ENCODE results near the gene FILIP1L. TPM values are rescaled to one million over a fixed set of nuclear protein-coding genes. Genes with fewer than 3 reads are reported as not detected.
"Not testable (repeated sequence)": the region's sequence is repeated elsewhere in the genome, so short reads cannot be mapped to it uniquely, and the experiment has no call there.

Gene FILIP1L
- total RNA-seq, 1 donor = 213 TPM

DNA sequence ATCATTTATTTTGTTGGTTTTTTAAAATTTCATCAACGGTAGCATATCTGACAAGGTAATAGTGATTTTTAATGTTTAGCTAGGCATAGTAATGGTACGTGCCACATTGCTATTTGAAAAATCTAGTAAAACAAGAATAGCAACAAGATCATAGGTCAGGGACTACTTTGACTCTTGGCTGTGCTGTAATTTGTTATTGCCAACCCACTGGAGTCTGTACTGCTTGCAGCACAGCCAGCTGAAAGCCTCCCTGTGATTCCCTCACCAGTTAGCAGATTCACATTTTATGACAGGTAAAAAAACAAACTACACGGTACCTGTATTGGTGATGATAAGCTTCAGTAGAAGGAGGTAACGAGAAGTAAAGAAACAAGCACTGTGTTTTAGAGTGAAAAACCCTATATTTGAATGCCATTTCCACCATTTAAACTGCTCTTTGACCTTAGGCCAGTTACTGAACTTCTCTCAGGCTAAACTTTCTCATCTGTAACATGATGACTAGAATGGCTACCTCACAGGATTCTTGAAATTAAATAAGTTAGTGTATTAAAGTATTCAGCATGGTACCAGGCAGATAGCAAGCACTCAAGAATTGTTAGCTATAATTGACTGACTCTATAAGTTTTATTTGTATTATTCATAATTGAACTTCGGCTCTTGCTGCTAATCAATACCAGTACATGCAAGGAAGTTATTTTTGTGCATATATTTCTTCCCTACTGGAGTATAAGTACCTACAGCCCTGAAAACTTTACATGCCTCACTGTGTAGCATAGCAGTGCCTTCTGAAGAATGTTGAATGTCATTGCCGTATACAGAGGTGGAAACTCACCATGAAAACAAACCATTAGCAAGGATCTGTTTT is 16.1 kb downstream of the FILIP1L start:
- TF ChIP-seq, protein P1, sequence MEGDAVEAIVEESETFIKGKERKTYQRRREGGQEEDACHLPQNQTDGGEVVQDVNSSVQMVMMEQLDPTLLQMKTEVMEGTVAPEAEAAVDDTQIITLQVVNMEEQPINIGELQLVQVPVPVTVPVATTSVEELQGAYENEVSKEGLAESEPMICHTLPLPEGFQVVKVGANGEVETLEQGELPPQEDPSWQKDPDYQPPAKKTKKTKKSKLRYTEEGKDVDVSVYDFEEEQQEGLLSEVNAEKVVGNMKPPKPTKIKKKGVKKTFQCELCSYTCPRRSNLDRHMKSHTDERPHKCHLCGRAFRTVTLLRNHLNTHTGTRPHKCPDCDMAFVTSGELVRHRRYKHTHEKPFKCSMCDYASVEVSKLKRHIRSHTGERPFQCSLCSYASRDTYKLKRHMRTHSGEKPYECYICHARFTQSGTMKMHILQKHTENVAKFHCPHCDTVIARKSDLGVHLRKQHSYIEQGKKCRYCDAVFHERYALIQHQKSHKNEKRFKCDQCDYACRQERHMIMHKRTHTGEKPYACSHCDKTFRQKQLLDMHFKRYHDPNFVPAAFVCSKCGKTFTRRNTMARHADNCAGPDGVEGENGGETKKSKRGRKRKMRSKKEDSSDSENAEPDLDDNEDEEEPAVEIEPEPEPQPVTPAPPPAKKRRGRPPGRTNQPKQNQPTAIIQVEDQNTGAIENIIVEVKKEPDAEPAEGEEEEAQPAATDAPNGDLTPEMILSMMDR (IDR thresholded peaks at IDR 0.05; ENCODE audit: insufficient read depth, low read depth, low read length) = no peak
- no peak overlapping the region for H3K4me3 ChIP-seq (ENCODE audit: low read depth, low read length)
- no peak for DNase-seq (ENCODE audit: low read depth)

DNA sequence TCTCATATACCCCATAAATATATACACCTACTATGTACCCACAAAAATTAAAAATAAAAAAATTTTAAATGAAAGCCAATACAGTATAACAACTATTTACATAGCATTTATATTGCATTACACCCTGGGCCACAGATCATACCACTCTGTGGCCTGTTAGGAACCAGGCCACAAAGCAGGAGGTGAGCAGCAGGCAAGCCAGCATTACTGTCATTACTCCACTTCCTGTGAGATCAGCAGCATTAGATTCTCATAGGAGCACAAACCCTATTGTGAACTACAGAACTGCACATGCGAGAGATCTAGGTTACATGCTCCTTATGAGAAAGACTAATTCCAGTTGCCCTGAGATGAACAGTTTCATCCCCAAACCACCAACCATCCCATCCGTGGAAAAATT is 17.4 kb downstream of the FILIP1L start:
- TF ChIP-seq, protein P1 (IDR thresholded peaks at IDR 0.05; ENCODE audit: insufficient read depth, low read depth, low read length) = no peak
- DNase-seq (ENCODE audit: low read depth) = no peak
- no peak overlapping the region for H3K4me3 ChIP-seq (ENCODE audit: low read depth, low read length)

GRCh38 chr3:100096286-100096685 is 18.0 kb downstream of the FILIP1L start:
- DNase-seq (ENCODE audit: low read depth) = peak; percentile 56
- H3K4me3 ChIP-seq (ENCODE audit: low read depth, low read length) = not testable (repeated sequence)

GRCh38 chr3:100093831-100094230 is 20.5 kb downstream of the FILIP1L start:
- H3K4me3 ChIP-seq (ENCODE audit: low read depth, low read length) = no peak overlapping the region
- TF ChIP-seq, protein P1 (IDR thresholded peaks at IDR 0.05; ENCODE audit: insufficient read depth, low read depth, low read length) = no peak
- DNase-seq (ENCODE audit: low read depth) = no peak

- DNase-seq (ENCODE audit: low read depth) = no peak
- TF ChIP-seq, protein P1 (IDR thresholded peaks at IDR 0.05; ENCODE audit: insufficient read depth, low read depth, low read length) = no peak
- H3K4me3 ChIP-seq (ENCODE audit: low read depth, low read length) = no peak overlapping the region
Measured at GRCh38 chr3:100090669-100091005, 23.7 kb downstream of the FILIP1L start.

DNA sequence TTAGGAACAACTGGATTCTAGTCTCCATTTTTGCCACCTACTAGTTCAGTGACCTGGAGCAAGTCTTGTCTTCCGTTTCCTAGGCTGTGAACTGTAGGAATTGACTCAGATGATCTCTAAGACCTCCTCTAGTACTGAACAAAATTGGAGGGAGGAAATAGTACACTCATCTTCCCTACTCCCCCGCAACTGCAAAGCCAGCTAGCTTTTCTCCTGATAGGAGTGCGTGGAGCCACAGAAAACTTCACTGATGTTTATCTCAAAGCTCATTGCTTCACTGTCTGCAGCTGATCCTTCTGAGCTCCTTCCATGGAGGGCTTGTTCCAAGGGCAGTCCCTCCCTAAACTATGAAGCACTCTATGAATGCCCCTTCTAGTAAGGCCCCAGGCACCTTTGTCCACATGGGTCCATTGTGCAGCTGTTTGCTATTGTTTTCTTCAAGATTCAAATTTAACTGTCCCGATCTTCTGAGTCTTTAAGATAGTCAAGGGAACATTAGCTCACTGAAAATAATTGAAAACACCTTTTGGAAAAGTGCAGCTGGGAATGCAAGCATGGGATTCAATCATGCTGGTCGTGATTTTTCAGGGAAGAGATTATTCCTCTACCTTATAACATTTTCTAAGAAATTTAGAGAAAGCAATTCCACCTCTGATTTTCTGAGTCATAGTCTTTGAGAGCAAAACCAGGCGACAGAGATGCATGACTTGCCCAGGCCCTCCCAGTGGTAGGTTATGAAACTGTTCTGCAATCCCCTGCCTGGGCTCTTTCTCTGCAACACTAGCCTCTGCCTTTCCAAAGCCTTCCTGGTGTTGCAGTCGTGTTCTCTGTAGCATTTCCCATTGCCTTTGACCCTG is 24.3 kb downstream of the FILIP1L start:
- TF ChIP-seq, protein P1 (IDR thresholded peaks at IDR 0.05; ENCODE audit: insufficient read depth, low read depth, low read length) = peak; percentile 76
- H3K4me3 ChIP-seq (ENCODE audit: low read depth, low read length) = no peak overlapping the region
- DNase-seq (ENCODE audit: low read depth) = peak; percentile 82

DNA sequence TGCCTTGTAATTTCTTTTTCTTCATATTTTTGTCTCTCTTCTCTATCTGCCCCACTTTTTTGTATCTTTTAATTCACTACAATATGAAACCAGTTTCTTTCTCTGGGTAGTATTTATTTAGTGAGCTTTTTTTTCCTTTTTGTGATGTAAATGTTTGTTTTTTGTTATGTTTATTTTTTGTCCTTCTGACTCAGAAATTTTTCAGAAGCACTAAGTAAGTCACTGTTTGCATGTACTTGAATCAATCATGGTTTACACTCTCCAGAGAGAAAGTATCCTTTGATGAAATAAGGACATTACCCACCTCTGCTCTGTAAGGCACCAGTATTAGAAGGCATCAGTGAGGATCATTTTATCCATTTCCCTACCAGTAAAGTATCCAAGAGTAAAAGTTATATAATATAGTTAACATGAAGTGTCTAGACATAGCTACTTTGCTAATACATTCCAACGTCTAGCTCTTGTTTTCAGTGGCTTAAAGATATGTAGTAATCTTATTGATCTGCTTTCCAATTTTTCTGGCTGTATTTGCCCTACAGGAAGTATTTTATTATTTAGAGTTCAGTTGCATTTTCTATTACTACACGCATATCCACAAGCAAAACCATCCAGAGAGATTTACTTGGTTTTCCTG is 25.4 kb downstream of the FILIP1L start:
- H3K4me3 ChIP-seq (ENCODE audit: low read depth, low read length) = no peak overlapping the region
- no peak for DNase-seq (ENCODE audit: low read depth)
- TF ChIP-seq, protein P1 (IDR thresholded peaks at IDR 0.05; ENCODE audit: insufficient read depth, low read depth, low read length) = no peak
